Left cardiac atrium (tissue), 4 donors: ENCODE data around the gene RNF111. TPM values are rescaled to one million over a fixed set of nuclear protein-coding genes. Genes with fewer than 3 reads are reported as not detected.
"Not testable (repeated sequence)": the region's sequence is repeated elsewhere in the genome, so short reads cannot be mapped to it uniquely, and the experiment has no call there.

ENCODE experiments used
- ATAC-seq, 2 donors: fragments of 200-7000 bp; cut with Tn5 transposase; one replicate each; pipeline ENCODE4 v1.9.1; 2020; ENCODE audit warnings: mild to moderate bottlenecking in 2 of 2, moderate library complexity in 2 of 2
- DNase-seq: peaks from one replicate; pipeline ENCODE4 v3.0.0-alpha.2; 2020
- intact Hi-C, 2 donors: fragments of 100-400 bp; cut with DNase I; formaldehyde crosslinking; loops; one replicate each; pipeline versions ENCODE4 v1.14.1 to v1.15.1; 2022 to 2023
- total RNA-seq, 2 donors: library from RNA; stranded (reverse); fragmentation: NEBNext Ultra II Directional; extraction: Animal tissue kit (Norgen Biotek cat#: 25700); gene quantifications; one replicate each; pipeline ENCODE4 v1.2.1, GENCODE V29; 2021
- donor health status: DM: no; HTN: yes; CAD: no.
- donor health status: DM: no; HTN: yes; CAD: no; lungs with severe emphysema.
- donor health status: DM: yes; HTN: yes; CAD: no.
- donor health status: Dilated cardiomyopathy.

Gene RNF111
- total RNA-seq, 2 donors from 2014 or later = 16.7 to 24.7 TPM

- DNase-seq (no peak), ATAC-seq (no peak)
- intact Hi-C loops = no loop called here
Measured at GRCh38 chr15:59116771-59117170, 129.3 kb downstream of the RNF111 start.

- intact Hi-C loops = no loop called here
- DNase-seq (no peak), ATAC-seq (no peak)
Measured at GRCh38 chr15:59119625-59120024, 132.2 kb downstream of the RNF111 start.

GRCh38 chr15:59120937-59121336 lies 133.5 kb downstream of the RNF111 start:
- no peak for DNase-seq
- intact Hi-C loops = no loop called here
- no peak for ATAC-seq

- intact Hi-C loops = no loop called here
- DNase-seq (no peak), ATAC-seq (no peak)
Measured at GRCh38 chr15:59124261-59124660, 136.8 kb downstream of the RNF111 start.

GRCh38 chr15:59125683-59126082 lies 138.2 kb downstream of the RNF111 start:
- DNase-seq, ATAC-seq, intact Hi-C loops: not testable (repeated sequence)

- intact Hi-C loops, DNase-seq, ATAC-seq: not testable (repeated sequence)
Measured at GRCh38 chr15:59127255-59127654, 139.8 kb downstream of the RNF111 start.

- ATAC-seq (no peak), DNase-seq (no peak)
- intact Hi-C loops = no loop called here
Measured at GRCh38 chr15:59131456-59131855, 144.0 kb downstream of the RNF111 start.

- DNase-seq = no peak
- ATAC-seq = no peak
- intact Hi-C loops = no loop called here
Measured at GRCh38 chr15:59131969-59132562, 144.6 kb downstream of the RNF111 start.

- intact Hi-C loops = no loop called here
Measured at GRCh38 chr15:59133929-59134427, 146.5 kb downstream of the RNF111 start.

GRCh38 chr15:59137566-59137965 lies 150.1 kb downstream of the RNF111 start:
- intact Hi-C loops = no loop called here
- ATAC-seq (no peak), DNase-seq (no peak)

More at GRCh38 chr15:59133929-59134427, 146.5 kb downstream of the RNF111 start:
- no peak for DNase-seq
- no peak for ATAC-seq

- ATAC-seq (peak; percentile 67 to 68), DNase-seq (peak; percentile 34)
- intact Hi-C loops = no loop called here
Measured at GRCh38 chr15:59138243-59138642, 150.8 kb downstream of the RNF111 start.

GRCh38 chr15:59140422-59141226 lies 153.2 kb downstream of the RNF111 start:
- ATAC-seq = peak in 1 of 2 donors; percentile 40
- intact Hi-C loops = no loop called here

GRCh38 chr15:59143281-59143680 lies 155.8 kb downstream of the RNF111 start:
- DNase-seq (no peak), ATAC-seq (no peak)
- intact Hi-C loops = no loop called here

More at GRCh38 chr15:59140422-59141226, 153.2 kb downstream of the RNF111 start:
- no peak for DNase-seq

- DNase-seq, intact Hi-C loops, ATAC-seq: not testable (repeated sequence)
Measured at GRCh38 chr15:59144594-59144993, 157.1 kb downstream of the RNF111 start.

Other genes with a start within 250 kb of the RNF111 start
- gene ADAM10, start 238.0 kb upstream of the RNF111 start, total RNA-seq = 10 to 100 TPM; 79.8 to 84.8 TPM
- 10 to 100 TPM; 28.7 to 35.5 TPM for gene MINDY2, start 216.4 kb upstream of the RNF111 start, total RNA-seq
- gene SLTM, start 54.0 kb upstream of the RNF111 start, total RNA-seq = 10 to 100 TPM; 42.1 to 60.6 TPM
- under 1 TPM; 0.55 to 0.94 TPM for gene CCNB2, start 117.5 kb downstream of the RNF111 start, total RNA-seq
- gene LDHAL6B, start 219.2 kb downstream of the RNF111 start, total RNA-seq = not detected